Fibroblast of gingiva (primary cell): ENCODE results near the gene SLC35A3.

Source experiments
- DNase-seq: peaks from one replicate; pipeline ENCODE4 v3.0.0-alpha.2; 2011; ENCODE audit warnings: low read depth

The SLC35A3 gene

GRCh38 chr1:100076744-100077143, 106.9 kb downstream of the SLC35A3 start:
- DNase-seq, result no peak

- no peak for DNase-seq
Observed at GRCh38 chr1:100077531-100077930, 107.7 kb downstream of the SLC35A3 start.

- no peak for DNase-seq
Observed at GRCh38 chr1:100080331-100080730, 110.5 kb downstream of the SLC35A3 start.
